ENCODE results near the gene SPINK8.
A peak's percentile ranks its signal among the peaks of the same experiment; 100 is the strongest.
"Not testable (repeated sequence)": the region's sequence is repeated elsewhere in the genome, so short reads cannot be mapped to it uniquely, and the experiment has no call there.

The SPINK8 gene

GRCh38 chr3:48276911-48277641 lies 56.4 kb downstream of the SPINK8 start:
- DNase-seq (ENCODE audit: low spot score), result no peak

GRCh38 chr3:48275287-48276027 lies 58.0 kb downstream of the SPINK8 start:
- no peak for DNase-seq (ENCODE audit: low spot score)

DNA sequence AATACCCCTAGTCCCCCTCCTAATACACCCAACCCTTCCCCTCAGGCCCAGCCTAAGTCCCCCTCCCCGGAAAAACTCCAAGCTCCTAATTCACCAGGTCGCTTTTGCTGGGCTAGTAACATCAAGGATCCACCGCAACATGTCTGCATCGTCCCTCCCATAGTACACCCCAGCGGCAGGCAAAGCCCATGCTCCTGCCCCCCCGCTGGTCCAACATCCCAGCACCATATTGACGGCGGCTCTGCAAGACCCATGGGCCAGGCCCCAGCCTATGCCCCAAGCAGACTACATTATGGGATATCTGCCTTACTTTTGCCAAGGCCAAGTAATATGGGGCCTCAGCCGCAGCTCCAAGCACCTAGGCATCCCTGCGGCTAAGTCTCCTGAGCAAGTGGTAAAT lies 59.0 kb downstream of the SPINK8 start:
- no peak for DNase-seq (ENCODE audit: low spot score)

DNA sequence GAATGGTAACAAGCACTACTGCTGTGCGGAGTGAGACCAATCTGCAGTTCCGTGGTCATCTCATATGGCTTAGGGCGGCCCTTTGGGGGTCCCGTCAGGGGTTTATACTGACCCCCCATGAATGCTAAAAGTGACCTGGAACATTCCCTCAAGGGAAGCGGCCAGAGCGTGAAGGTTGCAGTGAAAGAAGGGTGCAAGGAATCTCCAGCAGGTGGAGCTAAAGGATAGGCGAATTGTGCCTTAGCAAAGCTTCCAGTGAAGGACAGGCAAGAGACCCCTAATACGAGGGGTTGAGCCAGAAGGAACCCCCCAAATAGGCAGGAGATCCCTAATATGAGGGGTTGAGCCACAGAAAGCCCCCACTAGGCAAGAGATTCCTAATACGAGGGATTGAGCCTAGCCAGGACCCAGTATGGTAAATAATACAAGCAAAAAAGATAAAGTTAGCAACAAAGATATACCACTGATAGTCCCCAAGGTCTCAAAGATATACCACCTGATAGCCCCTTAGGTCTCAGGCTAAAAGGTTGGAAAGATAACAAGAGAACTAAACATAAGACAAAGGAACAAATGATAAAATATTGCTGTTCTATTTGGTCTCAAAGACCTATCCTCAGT lies 59.8 kb downstream of the SPINK8 start:
- DNase-seq (ENCODE audit: low spot score), result peak; percentile 81

- DNase-seq (ENCODE audit: low spot score), result no peak
Measured at GRCh38 chr3:48271763-48272498, 61.5 kb downstream of the SPINK8 start.

DNA sequence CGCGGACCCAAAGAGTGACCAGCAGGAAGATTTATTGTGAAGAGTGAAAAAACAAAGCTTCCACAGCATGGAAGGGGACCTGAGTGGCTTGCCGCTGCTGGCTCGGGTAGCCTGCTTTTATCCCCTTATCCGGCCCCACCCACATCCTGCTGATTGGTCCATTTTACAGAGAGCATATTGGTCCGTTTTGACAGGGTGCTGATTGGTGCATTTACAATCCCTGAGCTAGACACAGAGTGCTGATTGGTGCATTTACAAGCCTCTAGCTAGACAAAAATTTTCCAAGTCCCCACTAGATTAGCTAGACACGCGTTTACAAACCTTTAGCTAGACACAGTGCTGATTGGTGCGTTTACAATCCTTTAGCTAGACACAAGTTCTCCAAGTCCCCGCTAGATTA lies 62.2 kb downstream of the SPINK8 start:
- not testable (repeated sequence) for DNase-seq (ENCODE audit: low spot score)

GRCh38 chr3:48270306-48270705 lies 63.2 kb downstream of the SPINK8 start:
- DNase-seq (ENCODE audit: low spot score), result no peak

DNA sequence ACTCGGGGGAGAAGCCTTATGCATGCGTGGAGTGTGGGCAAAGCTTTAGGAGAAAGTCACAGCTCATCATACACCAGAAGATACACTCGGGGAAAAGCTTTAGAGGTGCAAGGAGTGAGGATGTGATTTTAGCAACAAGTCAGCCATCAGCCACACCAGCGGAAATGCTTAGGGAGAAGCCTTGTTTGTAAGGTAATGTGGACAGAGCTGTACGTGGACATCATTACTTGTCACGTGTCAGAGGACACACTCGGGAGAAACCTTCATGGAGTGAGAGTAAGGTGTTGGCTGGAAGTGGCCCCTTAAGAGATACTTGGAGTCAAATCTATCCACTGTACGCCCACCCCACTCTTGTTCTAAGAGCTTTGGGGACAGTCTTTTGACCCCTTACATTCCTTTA lies 63.9 kb downstream of the SPINK8 start:
- no peak for DNase-seq (ENCODE audit: low spot score)

GRCh38 chr3:48268936-48269561 lies 64.4 kb downstream of the SPINK8 start:
- no peak for DNase-seq (ENCODE audit: low spot score)

GRCh38 chr3:48268381-48268935 lies 65.0 kb downstream of the SPINK8 start:
- no peak for DNase-seq (ENCODE audit: low spot score)

DNA sequence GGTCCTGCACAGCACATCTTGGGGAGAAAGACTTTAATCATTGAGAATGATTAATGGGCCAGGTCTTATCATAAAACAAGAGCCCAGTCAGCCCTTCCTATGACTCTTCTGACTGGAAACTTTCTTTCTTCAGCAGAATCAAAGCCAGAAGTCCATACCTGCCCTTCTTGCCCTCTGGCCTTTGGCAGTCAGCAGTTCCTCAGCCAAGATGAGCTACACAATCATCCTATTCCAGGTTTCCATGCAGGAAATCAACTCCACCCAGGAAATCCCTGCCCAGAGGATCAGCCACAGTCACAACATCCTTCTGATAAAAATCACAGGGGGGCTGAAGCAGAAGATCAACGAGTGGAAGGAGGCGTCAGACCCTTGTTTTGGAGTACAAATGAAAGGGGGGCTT lies 65.7 kb downstream of the SPINK8 start:
- no peak for DNase-seq (ENCODE audit: low spot score)

DNA sequence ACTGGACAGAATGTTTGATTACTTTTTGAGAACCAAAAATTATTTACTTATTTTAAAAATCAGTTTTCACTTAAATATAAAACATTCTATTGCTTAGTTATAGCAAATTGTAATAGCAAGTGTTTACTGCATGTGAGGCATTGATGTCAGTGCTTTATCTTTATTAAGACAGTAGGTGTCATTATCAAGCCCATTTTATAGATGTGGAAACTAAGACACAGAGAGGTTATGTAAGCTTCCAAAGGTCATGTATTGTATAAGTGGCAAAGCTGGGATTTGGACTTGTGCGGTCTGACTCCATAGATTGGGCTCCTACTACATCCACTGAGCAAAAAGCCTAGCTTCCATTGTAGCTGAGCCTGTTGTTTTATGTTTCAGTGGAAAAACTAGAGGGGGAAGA lies 74.9 kb downstream of the SPINK8 start:
- no peak for DNase-seq (ENCODE audit: low spot score)
